ENCODE results near the gene RBPMS2. TPM values are rescaled to one million over a fixed set of nuclear protein-coding genes. Genes with fewer than 3 reads are reported as not detected.

Gene RBPMS2
- total and polyA plus RNA-seq, 2 of the 8 experiments (the other 6 are each of a cell fraction or from before 2014, with no cell fraction given), result 55.8 to 238 TPM

DNA sequence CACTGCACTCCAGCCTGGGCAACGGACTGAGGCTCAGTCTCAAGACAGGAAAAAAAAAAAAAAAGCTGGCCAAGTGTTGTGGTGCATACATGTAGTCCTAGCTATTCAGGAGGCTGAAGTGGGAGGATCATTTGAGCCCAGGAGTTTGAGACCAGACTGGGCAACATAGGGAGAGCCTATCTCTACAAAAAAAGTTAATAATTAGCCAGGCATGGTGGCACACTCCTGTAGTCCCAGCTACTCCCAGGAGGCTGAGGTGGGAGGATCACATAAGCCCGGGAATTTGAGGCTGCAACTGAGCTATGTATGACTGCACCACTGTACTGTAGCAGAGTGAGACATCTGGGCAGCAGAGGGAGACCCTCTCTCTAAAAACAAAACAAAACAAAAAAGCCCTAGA is 58.9 kb downstream of the RBPMS2 start:
- Histone ChIP-seq H3K27me3 (replicated peaks in 1 of 4; ENCODE audit: control insufficient read depth in 3 of 4, extremely low read depth in 1 of 4, insufficient read depth in 3 of 4, low read length in 3 of 4) (no peaks in the 10 kb centered on the region), H3K4ac (replicated peaks; ENCODE audit: insufficient read length, low read depth, low read length) (no peak overlapping the region), H2BK15ac (ENCODE audit: low read length) (no peak overlapping the region), H2BK5ac (ENCODE audit: low read depth, low read length) (no peak overlapping the region), H2AK5ac (ENCODE audit: low read depth, low read length) (no peak overlapping the region), H4K5ac (ENCODE audit: insufficient read length, low read depth, low read length) (no peak overlapping the region), H3K18ac (ENCODE audit: extremely low read depth, low read length) (no peak overlapping the region), H4K91ac (replicated peaks; ENCODE audit: insufficient read length, low read length) (no peak overlapping the region), H2AFZ (ENCODE audit: low read length) (no peak overlapping the region), H3K79me2 (ENCODE audit: control insufficient read depth in 1 of 2, insufficient read depth in 2 of 2, low read length in 2 of 2) (peaks cover 0 to 12% of the 10 kb centered on the region in 2 experiments; a peak in 2 of 4 replicates), H4K20me1 (replicated peaks in 1 of 2; ENCODE audit: control insufficient read depth in 1 of 2, insufficient read depth in 2 of 2, low read length in 2 of 2) (peaks cover 0 to 10% of the 10 kb centered on the region in 2 experiments), H3K9me3 (ENCODE audit: insufficient read depth in 2 of 2, low read depth in 1 of 2, low read length in 1 of 2) (no peaks in the 10 kb centered on the region), H3K4me1 (replicated peaks in 1 of 4; ENCODE audit: control insufficient read depth in 3 of 4, insufficient read depth in 4 of 4, low read length in 3 of 4) (no peaks in the 10 kb centered on the region), H3K56ac (replicated peaks; ENCODE audit: insufficient read length, low read depth, low read length) (no peak overlapping the region), H3K27ac (ENCODE audit: low read depth, low read length) (no peak overlapping the region), H3K9ac (replicated peaks in 1 of 4; ENCODE audit: extremely low read depth in 1 of 4, low read depth in 3 of 4, low read length in 3 of 4) (no peak overlapping the region), H2BK12ac (ENCODE audit: low read depth, low read length) (no peak overlapping the region), H4K8ac (ENCODE audit: extremely low read depth, insufficient read depth, low read length) (no peak overlapping the region), H2BK20ac (ENCODE audit: low read length) (no peak overlapping the region), H3K23ac (ENCODE audit: insufficient read length) (no peak overlapping the region), H2BK120ac (replicated peaks; ENCODE audit: low read depth, low read length) (no peak overlapping the region), H3K36me3 (ENCODE audit: control insufficient read depth in 2 of 4, insufficient read depth in 4 of 4, low read length in 3 of 4) (peaks cover 13 to 56% (median 42%) of the 10 kb centered on the region in 4 experiments), H3K4me2 (ENCODE audit: insufficient read depth in 1 of 2, low read depth in 2 of 2, low read length in 2 of 2) (no peak overlapping the region), H3K4me3 (ENCODE audit: extremely low read depth in 1 of 4, insufficient read depth in 2 of 4, low read depth in 3 of 4, low read length in 4 of 4) (no peak overlapping the region), H3K14ac (ENCODE audit: insufficient read length) (no peak overlapping the region), H3K23me2 (ENCODE audit: low read depth, low read length) (no peaks in the 10 kb centered on the region), H3K79me1 (ENCODE audit: low read depth, low read length) (no peaks in the 10 kb centered on the region; the same call in 1 of the 2 replicates)
- FAIRE-seq, result no peak
- CTCF ChIA-PET (ENCODE audit: partially characterized antibody), result interaction anchor here (0.6 to 3.3 kb wide), 9 partner anchors 11 to 314 kb away, joined by 3 to 22 read pairs (median 4); no protein-coding TSS in a partner anchor
- no peak for DNase-seq (ENCODE audit: low read depth in 1 of 2, low spot score in 2 of 2)
- POLR2A ChIA-PET (ENCODE audit: partially characterized antibody), result interaction anchor here (0.6 to 59.2 kb wide), 2 partner anchors 22 to 158 kb away, joined by 5 to 1192 read pairs; no protein-coding TSS in a partner anchor
- 82% methylated on average over 1 of the region's 2 CpGs; no CpG with 5 or more reads in 1 of the 2 experiments for WGBS, 2 experiments (ENCODE audit: extremely low coverage in 1 of 2, insufficient coverage in 1 of 2, insufficient read length in 1 of 2, insufficient replicate concordance in 2 of 2, low coverage in 1 of 2, low lambda C conversion rate in 2 of 2, missing lambda C conversion rate in 1 of 2)

Data from H1 (cell line).